NCI-H1092 treated with DMSO at 0.1 percent for 48 hours (cell line): Measurements from ENCODE around the gene SHROOM4.

ENCODE experiments used
- DNase-seq: peaks from one replicate; lab custom pipeline; 2025; lab: John Stamatoyannopoulos, UW

SHROOM4 gene, protein sequence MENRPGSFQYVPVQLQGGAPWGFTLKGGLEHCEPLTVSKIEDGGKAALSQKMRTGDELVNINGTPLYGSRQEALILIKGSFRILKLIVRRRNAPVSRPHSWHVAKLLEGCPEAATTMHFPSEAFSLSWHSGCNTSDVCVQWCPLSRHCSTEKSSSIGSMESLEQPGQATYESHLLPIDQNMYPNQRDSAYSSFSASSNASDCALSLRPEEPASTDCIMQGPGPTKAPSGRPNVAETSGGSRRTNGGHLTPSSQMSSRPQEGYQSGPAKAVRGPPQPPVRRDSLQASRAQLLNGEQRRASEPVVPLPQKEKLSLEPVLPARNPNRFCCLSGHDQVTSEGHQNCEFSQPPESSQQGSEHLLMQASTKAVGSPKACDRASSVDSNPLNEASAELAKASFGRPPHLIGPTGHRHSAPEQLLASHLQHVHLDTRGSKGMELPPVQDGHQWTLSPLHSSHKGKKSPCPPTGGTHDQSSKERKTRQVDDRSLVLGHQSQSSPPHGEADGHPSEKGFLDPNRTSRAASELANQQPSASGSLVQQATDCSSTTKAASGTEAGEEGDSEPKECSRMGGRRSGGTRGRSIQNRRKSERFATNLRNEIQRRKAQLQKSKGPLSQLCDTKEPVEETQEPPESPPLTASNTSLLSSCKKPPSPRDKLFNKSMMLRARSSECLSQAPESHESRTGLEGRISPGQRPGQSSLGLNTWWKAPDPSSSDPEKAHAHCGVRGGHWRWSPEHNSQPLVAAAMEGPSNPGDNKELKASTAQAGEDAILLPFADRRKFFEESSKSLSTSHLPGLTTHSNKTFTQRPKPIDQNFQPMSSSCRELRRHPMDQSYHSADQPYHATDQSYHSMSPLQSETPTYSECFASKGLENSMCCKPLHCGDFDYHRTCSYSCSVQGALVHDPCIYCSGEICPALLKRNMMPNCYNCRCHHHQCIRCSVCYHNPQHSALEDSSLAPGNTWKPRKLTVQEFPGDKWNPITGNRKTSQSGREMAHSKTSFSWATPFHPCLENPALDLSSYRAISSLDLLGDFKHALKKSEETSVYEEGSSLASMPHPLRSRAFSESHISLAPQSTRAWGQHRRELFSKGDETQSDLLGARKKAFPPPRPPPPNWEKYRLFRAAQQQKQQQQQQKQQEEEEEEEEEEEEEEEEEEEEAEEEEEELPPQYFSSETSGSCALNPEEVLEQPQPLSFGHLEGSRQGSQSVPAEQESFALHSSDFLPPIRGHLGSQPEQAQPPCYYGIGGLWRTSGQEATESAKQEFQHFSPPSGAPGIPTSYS (N-terminal part only)

GRCh38 chrX:50813843-50814661 is at the start of gene SHROOM4:
SHROOM4 (minus strand) TSS chrX:50814194; CDS start chrX:50814018, 176 bp downstream.
- DNase-seq: no peak

- DNase-seq: no peak
Measured at GRCh38 chrX:50863471-50863870, 49.5 kb upstream of the SHROOM4 start.

GRCh38 chrX:50860518-50860917 is 46.5 kb upstream of the SHROOM4 start:
- no peak for DNase-seq

DNA sequence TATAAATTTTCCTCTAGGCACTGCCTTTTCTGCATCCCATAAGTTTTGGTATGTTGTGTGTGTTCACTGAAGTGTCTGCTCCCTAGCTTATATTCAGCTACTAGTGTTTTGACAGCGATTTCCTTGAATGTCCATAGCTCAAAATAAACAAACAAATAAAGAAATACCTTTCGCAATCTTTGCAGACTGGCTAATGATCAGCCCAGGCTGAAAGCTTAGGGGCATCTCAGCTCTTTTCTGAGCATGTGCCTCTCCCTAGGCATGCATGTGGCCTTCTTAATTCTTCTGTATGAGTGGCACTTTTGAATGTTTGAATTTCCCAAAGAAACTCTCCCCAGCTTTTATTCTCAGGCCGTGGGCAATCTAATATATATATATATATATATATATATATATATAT is 44.6 kb upstream of the SHROOM4 start:
- DNase-seq: no peak

DNA sequence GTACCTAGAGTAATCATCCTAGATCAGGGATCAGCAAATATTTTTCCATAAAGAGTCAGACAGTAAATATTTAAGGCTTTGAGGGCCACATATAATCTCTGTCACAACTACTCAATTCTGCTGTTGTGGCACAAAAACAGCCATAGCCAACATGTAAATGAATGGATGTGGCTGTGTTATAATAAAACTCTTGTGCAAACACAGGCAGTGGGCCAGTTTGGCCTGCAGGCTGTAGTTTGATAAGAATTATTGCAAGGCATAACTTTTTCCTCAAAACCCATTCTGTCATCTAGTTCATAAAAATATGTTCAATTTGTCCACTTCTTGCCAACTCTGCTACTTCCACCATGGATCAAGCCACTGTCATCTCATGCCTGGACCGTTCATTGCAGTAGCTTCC is 39.4 kb upstream of the SHROOM4 start:
- DNase-seq: no peak

- DNase-seq: no peak
Measured at GRCh38 chrX:50852524-50852923, 38.5 kb upstream of the SHROOM4 start.

DNA sequence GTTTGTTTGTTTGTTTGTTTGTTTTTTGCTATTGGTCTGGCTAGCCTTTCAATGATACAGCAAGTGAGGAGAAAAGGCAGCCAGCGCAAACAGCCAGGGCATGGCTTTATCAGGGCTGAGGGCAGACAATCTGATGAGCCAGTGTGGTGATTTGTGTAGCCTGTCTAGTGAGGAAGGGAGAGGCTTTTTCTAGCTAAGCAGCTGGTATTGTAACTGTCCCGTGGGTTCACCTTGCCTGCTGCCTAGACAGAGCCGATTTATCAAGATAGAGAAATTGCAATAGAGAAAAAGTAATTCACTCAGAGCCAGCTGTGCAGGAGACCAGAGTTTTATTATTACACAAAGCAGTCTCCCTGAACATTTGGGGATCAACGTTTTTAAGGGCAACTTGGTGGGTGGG is 28.2 kb upstream of the SHROOM4 start:
- DNase-seq: no peak

DNA sequence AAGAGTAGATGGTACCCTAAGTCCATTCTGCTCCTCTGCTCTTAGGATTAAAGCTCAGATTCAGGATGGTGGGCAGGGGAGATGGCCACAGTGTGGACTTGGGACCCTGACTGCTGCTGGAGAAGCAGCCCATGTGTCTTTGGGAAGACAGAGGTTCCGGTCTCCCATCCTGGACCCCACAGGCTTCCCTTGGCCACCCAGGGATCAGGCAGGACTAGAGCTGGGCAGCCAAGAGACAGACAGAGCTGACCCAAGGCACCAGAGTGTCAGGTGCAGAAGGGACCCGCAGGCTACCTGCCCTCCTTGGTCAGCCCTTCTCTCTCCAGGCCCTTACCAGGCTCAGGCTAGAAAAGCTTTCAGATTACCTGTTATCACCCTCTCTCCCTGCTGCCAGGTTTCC is 25.7 kb upstream of the SHROOM4 start:
- DNase-seq: no peak

GRCh38 chrX:50838820-50839600 is 25.0 kb upstream of the SHROOM4 start:
- DNase-seq: no peak

DNA sequence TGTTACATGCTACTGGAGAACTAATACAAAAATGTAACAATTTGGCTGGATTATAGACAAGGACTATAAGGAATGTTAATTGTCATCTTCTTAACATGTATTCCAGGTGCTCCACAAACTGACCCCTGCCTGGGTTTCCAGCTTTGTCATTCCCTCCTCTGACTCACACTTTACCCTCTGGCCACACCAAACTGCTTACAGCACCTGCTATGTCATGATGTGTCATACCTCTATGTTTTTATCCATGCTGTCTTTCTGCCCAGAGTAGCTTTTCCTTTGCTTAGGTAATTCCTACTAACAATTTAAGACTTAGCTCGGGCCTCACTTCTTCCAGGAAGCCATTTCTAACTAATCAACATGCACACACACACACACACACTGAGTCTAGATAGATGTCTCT is 14.0 kb upstream of the SHROOM4 start:
- no peak for DNase-seq

GRCh38 chrX:50825825-50826224 is 11.8 kb upstream of the SHROOM4 start:
- no peak for DNase-seq

DNA sequence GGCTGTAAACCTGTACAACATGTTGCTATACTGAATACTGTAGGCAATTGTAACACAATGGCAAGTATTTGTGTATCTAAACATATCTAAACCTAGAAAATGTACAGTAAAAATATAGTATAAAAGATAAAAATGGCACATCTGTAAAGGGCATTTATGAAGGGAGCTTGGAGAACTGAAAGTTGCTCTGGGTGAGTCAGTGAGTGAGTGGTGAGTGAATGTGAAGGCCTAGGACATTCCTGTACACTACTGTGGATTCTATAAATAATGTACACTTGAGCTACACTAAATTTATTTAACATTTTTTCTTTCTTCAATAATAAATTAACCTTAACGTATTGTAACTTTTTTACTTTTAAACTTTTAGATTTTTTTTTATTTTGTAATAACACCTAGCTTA is 5.0 kb upstream of the SHROOM4 start:
- DNase-seq: no peak

DNA sequence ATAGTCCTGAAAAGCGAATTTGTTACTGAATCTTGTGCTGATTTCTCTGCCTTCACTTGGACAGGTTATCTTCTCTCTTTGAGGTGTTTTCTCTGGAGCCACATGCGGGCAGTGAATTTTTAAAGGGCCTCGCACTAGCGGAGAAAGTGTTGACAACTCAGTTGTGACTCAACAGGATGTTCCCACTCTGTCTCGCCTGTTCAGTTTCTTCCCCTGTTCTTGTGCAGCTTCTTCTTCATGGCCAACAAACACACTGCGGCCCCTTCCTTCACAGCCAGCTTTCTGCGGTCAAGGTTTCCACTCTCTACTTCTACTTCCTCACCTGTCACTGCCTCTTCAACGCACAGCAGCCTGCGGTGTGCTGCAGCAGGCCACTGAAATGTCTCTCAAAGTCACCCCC is 1.1 kb upstream of the SHROOM4 start:
- no peak for DNase-seq

GRCh38 chrX:50814701-50815100 is 707 bp upstream of the SHROOM4 start:
- no peak for DNase-seq

DNA sequence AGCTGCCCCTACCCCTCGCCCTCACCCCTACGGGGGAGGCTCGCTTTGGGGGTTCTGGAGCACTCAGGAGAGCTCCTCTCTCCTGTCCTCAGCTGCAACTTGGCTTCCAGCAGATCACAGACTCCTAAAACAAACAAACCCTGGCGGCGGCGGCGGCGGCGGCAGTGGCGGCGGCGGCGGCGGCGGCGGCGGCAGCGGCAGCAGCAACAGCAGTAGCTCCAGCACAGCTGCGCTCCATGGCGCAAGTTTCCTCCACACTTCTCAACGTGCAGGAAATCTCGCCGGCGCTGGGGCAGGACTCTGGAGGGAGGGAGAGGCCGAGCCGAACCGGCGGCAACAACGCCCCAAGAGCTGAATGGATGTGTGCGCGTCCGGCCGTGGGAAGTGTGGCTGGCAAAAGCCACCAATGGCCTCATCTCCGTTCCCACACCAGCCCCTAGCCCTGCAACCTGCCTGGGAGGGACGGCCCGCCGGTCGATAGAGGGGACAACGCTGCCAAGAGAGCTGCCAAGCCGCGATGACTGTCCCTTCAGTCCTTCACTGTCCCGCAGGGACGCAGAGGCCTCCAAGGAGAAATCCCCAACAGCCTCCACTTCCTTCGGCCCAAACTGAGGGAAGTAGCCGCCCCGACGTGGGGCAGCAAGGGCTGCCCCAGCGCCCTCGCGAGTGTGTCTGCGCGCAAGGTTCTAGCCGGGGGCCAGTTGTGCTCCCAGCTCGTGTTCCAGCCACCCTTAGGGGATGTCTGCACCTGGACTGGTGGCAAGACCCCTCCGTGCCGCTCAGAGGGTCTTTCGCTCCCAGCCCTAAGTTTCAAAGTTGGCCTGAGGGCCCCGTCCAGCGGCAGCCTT is 775 bp downstream of the SHROOM4 start:
- DNase-seq: peak; percentile 1

- no peak for DNase-seq
Measured at GRCh38 chrX:50805276-50805675, 8.7 kb downstream of the SHROOM4 start.

DNA sequence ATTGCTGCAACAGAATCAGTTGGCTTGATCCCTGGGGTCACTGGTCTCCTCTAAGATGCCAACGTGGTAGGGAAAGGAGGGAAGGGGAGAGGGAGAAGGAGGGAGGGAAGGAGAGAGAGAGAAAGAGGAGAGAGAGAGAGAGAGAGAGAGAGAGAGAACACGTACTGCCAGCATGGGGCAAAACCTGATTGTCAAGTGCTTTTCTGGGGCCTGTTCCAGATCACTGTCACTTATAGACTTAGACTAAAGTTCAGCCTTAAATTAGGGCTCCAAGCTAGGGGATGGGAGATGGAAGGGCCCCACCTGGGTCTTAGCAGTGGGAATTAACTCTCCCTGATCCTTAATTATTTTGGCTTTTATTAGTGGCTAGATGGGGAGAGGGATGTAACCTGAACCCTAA is 12.9 kb downstream of the SHROOM4 start:
- DNase-seq: no peak

- no peak for DNase-seq
Measured at GRCh38 chrX:50799531-50799961, 14.4 kb downstream of the SHROOM4 start.

DNA sequence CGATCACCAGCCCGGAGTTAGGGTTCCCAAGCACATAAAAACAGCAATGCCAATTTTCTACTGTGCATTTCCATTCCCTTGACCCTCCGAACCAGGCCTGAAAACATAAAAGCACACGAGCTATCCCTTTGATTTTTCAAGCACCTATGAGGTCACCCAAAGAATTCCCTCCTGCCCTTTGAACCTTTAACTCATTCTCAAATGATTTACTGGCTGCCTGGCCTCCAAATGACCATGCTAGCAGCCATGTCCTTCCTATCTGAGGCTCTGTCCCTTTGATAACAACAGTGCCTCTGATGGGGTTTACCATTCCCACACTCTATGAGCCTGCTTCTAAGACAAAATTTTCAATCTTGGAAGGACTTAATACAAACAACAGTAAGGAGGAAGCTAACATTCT is 15.2 kb downstream of the SHROOM4 start:
- DNase-seq: no peak

- no peak for DNase-seq
Measured at GRCh38 chrX:50787099-50787498, 26.9 kb downstream of the SHROOM4 start.
